ENCODE measurements around the gene PILRA. TPM values are rescaled to one million over a fixed set of nuclear protein-coding genes. Genes with fewer than 3 reads are reported as not detected.
A peak's percentile ranks its signal among the peaks of the same experiment; 100 is the strongest.
"Not testable (repeated sequence)": the region's sequence is repeated elsewhere in the genome, so short reads cannot be mapped to it uniquely, and the experiment has no call there.

PILRA gene
- total and polyA plus RNA-seq, 4 experiments from 2014 or later: 0.32 to 5.8 (median 5.7) TPM; not detected in 1

DNA sequence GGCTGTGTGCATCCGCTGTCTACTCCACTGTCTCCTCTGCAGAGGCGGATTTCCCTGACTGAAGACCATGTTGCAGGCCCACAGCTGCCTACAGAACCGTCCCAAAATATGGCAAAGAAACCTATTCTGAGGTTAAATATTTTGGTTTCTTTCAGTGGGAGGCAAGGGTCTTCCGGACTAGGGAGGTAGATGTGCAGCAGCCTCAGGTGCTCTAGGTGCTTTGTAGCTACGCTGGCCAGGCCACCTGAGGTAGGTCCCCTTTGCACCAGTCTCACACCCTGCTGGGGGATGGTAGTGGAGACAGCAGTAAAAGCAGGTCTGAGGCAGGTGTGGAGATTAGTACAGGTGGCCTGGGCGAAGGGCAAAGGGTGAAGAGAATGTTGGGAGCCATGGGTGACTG is 23.5 kb upstream of the PILRA start:
- H3K4me3 Mint-ChIP-seq: peak overlapping the region in 1 of 8 donors; percentile 20
- no peak for DNase-seq
- no peak overlapping the region for H3K27ac ChIP-seq (ENCODE audit: low read depth, low read length)
- H3K4me1 Mint-ChIP-seq: peaks cover 8 to 32% (median 17%) of the 10 kb centered on the region in 4 donors
- no peaks in the 10 kb centered on the region for H3K9me3 ChIP-seq (ENCODE audit: control insufficient read depth in 1 of 2, low read length in 2 of 2)
- H3K27ac Mint-ChIP-seq: peak overlapping the region in 3 of 7 donors; percentile 66 to 82 (median 74)
- no peaks in the 10 kb centered on the region for H3K27me3 Mint-ChIP-seq
- intact Hi-C loops (cut with micrococcal nuclease): no loop called here
- CTCF ChIA-PET (ENCODE audit: partially characterized antibody): interaction anchor here (1.6 kb wide), 1 partner anchor 14 kb away, joined by 3 read pairs; no protein-coding TSS in a partner anchor
- peaks cover 29% of the 10 kb centered on the region for H3K4me1 ChIP-seq (ENCODE audit: insufficient read depth, low read length)
- POLR2A ChIA-PET (ENCODE audit: partially characterized antibody): no interaction called here
- no peak overlapping the region for H3K4me3 ChIP-seq (ENCODE audit: low read length in 2 of 2)
- H3K36me3 Mint-ChIP-seq: peaks cover 23 to 50% of the 10 kb centered on the region in 2 donors
- H3K9me3 Mint-ChIP-seq: no peaks in the 10 kb centered on the region
- no peaks in the 10 kb centered on the region for H3K27me3 ChIP-seq (ENCODE audit: insufficient read depth, low read length)
- peaks cover 41% of the 10 kb centered on the region for H3K36me3 ChIP-seq (ENCODE audit: insufficient read depth, low read length)

DNA sequence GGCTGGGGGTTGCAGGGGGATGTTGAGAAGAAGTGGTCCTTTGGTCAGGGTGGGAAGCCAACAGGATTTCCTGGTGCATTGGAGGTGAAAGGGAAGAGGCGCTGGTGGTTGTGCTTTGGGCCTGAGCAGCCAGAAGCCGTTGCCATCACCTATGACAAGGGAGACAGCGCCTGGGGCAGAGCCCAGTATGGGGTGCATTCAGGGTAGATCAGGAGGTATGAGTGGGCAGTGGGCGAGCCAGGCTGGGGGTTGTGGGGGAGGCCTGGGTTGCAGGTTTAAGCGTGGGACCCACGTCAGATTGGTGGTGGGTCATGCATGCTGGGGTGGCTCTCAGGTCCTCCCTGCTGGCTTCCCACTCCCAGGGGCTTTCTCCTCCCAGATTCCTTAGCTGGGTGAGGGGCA is 21.6 kb upstream of the PILRA start:
- peaks cover 20% of the 10 kb centered on the region for H3K4me1 ChIP-seq (ENCODE audit: insufficient read depth, low read length)
- ChIA-PET CTCF (ENCODE audit: partially characterized antibody) (no interaction called here), POLR2A (ENCODE audit: partially characterized antibody) (no interaction called here)
- Mint-ChIP-seq H3K4me1 (peaks cover 5 to 27% (median 14%) of the 10 kb centered on the region in 4 donors), H3K4me3 (peak overlapping the region in 5 of 8 donors; percentile 15 to 63 (median 59)), H3K36me3 (peaks cover 25 to 59% of the 10 kb centered on the region in 2 donors), H3K27ac (peak overlapping the region in 4 of 7 donors; percentile 43 to 75 (median 58)), H3K27me3 (no peaks in the 10 kb centered on the region), H3K9me3 (no peaks in the 10 kb centered on the region)
- no peak overlapping the region for H3K4me3 ChIP-seq (ENCODE audit: low read length in 2 of 2)
- H3K27ac ChIP-seq (ENCODE audit: low read depth, low read length): no peak overlapping the region
- intact Hi-C loops (cut with micrococcal nuclease): no loop called here
- H3K27me3 ChIP-seq (ENCODE audit: insufficient read depth, low read length): no peaks in the 10 kb centered on the region
- H3K36me3 ChIP-seq (ENCODE audit: insufficient read depth, low read length): peaks cover 52% of the 10 kb centered on the region
- no peak for DNase-seq
- H3K9me3 ChIP-seq (ENCODE audit: control insufficient read depth in 1 of 2, low read length in 2 of 2): no peaks in the 10 kb centered on the region

DNA sequence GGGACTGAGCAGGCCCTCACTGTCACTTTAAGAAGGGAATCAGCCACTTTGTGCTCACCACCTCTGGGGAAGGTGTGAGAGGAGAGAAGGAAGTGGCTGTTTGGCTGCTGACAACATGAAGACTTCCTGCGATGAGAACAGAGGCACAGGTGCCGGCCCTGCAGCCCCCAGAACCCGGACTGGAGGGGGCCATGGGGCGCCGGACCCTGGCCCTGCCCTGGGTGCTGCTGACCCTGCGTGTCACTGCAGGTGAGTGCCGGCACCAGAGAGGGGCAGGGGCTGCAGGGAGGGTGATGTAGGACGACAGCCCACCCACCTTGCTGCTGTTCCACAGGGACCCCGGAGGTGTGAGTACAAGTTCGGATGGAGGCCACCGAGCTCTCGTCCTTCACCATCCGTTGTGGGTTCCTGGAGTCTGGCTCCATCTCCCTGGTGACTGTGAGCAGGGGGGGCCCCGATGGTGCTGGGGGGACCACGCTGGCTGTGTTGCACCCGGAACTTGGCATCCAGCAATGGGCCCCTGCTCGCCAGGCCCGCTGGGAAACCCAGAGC is 21.0 kb upstream of the PILRA start:
- Mint-ChIP-seq H3K36me3 (peaks cover 22 to 54% of the 10 kb centered on the region in 2 donors), H3K4me3 (peak overlapping the region in 6 of 8 donors; percentile 5 to 67 (median 55)), H3K4me1 (peaks cover 5 to 27% (median 14%) of the 10 kb centered on the region in 4 donors), H3K27ac (peak overlapping the region in 4 of 7 donors; percentile 29 to 79 (median 44))
- H3K27ac ChIP-seq (ENCODE audit: low read depth, low read length); intact Hi-C loops (cut with micrococcal nuclease); H3K9me3 ChIP-seq (ENCODE audit: control insufficient read depth in 1 of 2, low read length in 2 of 2); DNase-seq; H3K27me3 Mint-ChIP-seq; H3K9me3 Mint-ChIP-seq; H3K27me3 ChIP-seq (ENCODE audit: insufficient read depth, low read length); POLR2A ChIA-PET (ENCODE audit: partially characterized antibody); CTCF ChIA-PET (ENCODE audit: partially characterized antibody): not testable (repeated sequence)
- H3K36me3 ChIP-seq (ENCODE audit: insufficient read depth, low read length): peaks cover 51% of the 10 kb centered on the region
- peak overlapping the region in 1 of 2 donors; percentile 35 for H3K4me3 ChIP-seq (ENCODE audit: low read length in 2 of 2)
- peaks cover 20% of the 10 kb centered on the region for H3K4me1 ChIP-seq (ENCODE audit: insufficient read depth, low read length)

DNA sequence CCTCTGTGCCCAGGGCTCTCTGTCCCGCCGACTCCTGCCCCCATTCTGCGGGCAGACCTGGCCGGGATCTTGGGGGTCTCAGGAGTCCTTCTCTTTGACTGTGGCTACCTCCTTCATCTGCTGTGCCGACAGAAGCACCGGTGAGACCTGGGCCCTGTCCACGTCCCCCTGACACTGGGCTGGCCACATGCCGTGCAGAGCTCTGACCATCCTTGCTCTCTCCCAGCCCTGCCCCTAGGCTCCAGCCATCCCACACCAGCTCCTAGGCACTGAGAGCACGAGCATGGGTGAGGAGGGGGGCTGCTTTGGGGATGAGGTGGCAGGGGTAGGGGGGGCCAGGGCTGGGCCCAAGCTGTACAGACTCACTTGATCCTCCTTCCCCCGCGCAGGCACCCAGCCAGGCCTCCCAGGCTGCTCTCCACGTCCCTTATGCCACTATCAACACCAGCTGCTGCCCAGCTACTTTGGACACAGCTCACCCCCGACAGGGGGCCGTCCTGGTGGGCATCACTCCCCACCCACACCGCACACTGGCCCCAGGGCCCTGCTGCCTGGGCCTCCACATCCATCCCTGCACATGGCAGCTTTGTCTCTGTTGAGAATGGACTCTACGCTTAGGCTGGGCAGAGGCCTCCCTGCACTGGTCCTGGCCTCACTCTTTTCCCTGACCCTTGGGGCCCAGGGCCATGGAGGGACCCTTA is 20.2 kb upstream of the PILRA start:
- Mint-ChIP-seq H3K27me3 (no peaks in the 10 kb centered on the region), H3K4me1 (peaks cover 5 to 27% (median 14%) of the 10 kb centered on the region in 4 donors), H3K36me3 (peaks cover 20 to 50% of the 10 kb centered on the region in 2 donors), H3K27ac (peak overlapping the region in 6 of 7 donors; percentile 43 to 78 (median 74)), H3K9me3 (no peaks in the 10 kb centered on the region), H3K4me3 (peak overlapping the region; percentile 5 to 81 (median 53))
- intact Hi-C loops (cut with micrococcal nuclease): no loop called here
- no peak for DNase-seq
- no peaks in the 10 kb centered on the region for H3K27me3 ChIP-seq (ENCODE audit: insufficient read depth, low read length)
- peaks cover 20% of the 10 kb centered on the region for H3K4me1 ChIP-seq (ENCODE audit: insufficient read depth, low read length)
- H3K36me3 ChIP-seq (ENCODE audit: insufficient read depth, low read length): peaks cover 48% of the 10 kb centered on the region
- ChIA-PET POLR2A (ENCODE audit: partially characterized antibody) (no interaction called here), CTCF (ENCODE audit: partially characterized antibody) (no interaction called here)
- H3K9me3 ChIP-seq (ENCODE audit: control insufficient read depth in 1 of 2, low read length in 2 of 2): no peaks in the 10 kb centered on the region
- H3K27ac ChIP-seq (ENCODE audit: low read depth, low read length): peak overlapping the region; percentile 8
- H3K4me3 ChIP-seq (ENCODE audit: low read length in 2 of 2): no peak overlapping the region

DNA sequence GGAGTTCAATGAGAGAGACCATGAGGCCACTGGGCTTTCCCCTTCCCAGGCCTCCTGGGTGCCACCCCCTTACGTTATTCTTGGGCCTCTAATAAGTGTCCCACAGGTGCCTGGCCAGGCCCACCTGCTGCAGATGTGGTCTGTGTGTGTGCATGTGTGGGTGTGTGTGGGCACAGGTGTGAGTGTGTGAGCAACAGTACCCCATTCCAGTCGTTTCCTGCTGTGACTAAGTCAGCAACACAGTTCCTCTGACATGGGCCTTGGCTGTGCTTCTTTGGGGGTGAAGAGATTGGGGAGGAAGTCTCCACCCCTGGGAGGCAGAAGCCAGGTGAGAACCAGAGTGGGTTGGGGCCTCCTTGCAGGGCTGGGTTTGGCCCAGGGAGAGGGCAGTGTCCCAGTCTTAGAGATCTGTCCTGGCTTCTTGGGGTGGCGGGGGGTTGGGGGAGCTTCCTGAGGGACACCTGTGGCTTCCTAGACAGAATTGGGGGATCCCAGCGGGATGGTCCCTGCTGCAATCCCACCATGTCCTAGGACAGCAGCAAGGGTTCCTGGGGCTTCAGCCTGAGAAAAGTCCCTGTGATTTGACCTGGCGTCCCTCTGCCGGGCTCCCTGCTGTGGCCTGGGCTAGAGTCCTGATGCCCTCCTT is 19.5 kb upstream of the PILRA start:
- Histone ChIP-seq H3K4me1 (ENCODE audit: insufficient read depth, low read length) (peaks cover 20% of the 10 kb centered on the region), H3K36me3 (ENCODE audit: insufficient read depth, low read length) (peaks cover 54% of the 10 kb centered on the region), H3K4me3 (ENCODE audit: low read length in 2 of 2) (no peak overlapping the region), H3K9me3 (ENCODE audit: control insufficient read depth in 1 of 2, low read length in 2 of 2) (no peaks in the 10 kb centered on the region), H3K27me3 (ENCODE audit: insufficient read depth, low read length) (no peaks in the 10 kb centered on the region), H3K27ac (ENCODE audit: low read depth, low read length) (peak overlapping the region; percentile 8)
- peaks cover 5 to 27% (median 14%) of the 10 kb centered on the region in 4 donors for H3K4me1 Mint-ChIP-seq
- no peak for DNase-seq
- intact Hi-C loops (cut with micrococcal nuclease): no loop called here
- POLR2A ChIA-PET (ENCODE audit: partially characterized antibody): interaction anchor here (0.6 kb wide), 2 partner anchors 189 to 327 kb away, joined by 3 read pairs; no protein-coding TSS in a partner anchor
- no peaks in the 10 kb centered on the region for H3K27me3 Mint-ChIP-seq
- CTCF ChIA-PET (ENCODE audit: partially characterized antibody): interaction anchor here (0.7 to 1.4 kb wide), 2 partner anchors 221 to 271 kb away, joined by 3 read pairs; no protein-coding TSS in a partner anchor
- peak overlapping the region in 6 of 7 donors; percentile 22 to 78 (median 74) for H3K27ac Mint-ChIP-seq
- H3K36me3 Mint-ChIP-seq: peaks cover 22 to 52% of the 10 kb centered on the region in 2 donors
- H3K9me3 Mint-ChIP-seq: no peaks in the 10 kb centered on the region
- peak overlapping the region in 7 of 8 donors; percentile 5 to 81 (median 43) for H3K4me3 Mint-ChIP-seq

DNA sequence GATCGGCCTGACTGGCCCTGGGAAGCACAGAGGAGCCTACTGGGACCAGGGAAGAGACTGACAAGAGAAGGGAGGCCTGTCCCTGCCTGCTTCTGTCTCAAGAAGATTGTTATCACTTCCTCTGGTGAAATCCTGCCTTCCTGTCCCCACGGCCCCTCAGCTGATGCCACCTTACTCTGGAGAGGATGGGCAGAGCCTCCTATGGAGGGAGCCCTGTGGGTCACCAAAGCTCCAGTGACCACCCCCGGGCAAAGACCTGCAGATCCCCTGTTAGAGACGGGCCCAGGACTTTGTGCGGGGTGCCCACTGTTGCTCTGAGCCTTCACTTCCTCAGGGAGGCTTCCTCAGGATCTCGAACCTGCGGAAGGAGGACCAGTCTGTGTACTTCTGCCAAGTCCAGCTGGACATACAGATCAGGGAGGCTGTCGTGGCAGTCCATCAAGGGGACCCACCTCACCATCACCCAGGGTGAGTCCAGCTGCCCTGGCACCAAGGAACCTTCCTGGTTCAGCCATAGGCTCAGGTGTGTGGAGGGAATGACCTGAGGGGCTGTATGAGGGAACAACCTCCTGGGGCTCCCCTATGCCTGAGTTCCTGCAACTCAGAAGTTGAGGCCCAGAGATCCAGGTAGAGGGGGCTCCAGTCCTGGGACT is 16.7 kb upstream of the PILRA start:
- Mint-ChIP-seq H3K27me3 (no peaks in the 10 kb centered on the region), H3K9me3 (no peaks in the 10 kb centered on the region), H3K36me3 (peaks cover 29 to 51% of the 10 kb centered on the region in 2 donors), H3K4me3 (no peak overlapping the region), H3K27ac (peak overlapping the region in 2 of 7 donors; percentile 6 to 60), H3K4me1 (peaks cover 3 to 18% (median 13%) of the 10 kb centered on the region in 4 donors)
- intact Hi-C loops (cut with micrococcal nuclease): no loop called here
- Histone ChIP-seq H3K36me3 (ENCODE audit: insufficient read depth, low read length) (peaks cover 61% of the 10 kb centered on the region), H3K9me3 (ENCODE audit: control insufficient read depth in 1 of 2, low read length in 2 of 2) (no peaks in the 10 kb centered on the region), H3K27me3 (ENCODE audit: insufficient read depth, low read length) (no peaks in the 10 kb centered on the region), H3K27ac (ENCODE audit: low read depth, low read length) (no peak overlapping the region), H3K4me1 (ENCODE audit: insufficient read depth, low read length) (peaks cover 16% of the 10 kb centered on the region), H3K4me3 (ENCODE audit: low read length in 2 of 2) (no peak overlapping the region)
- POLR2A ChIA-PET (ENCODE audit: partially characterized antibody): interaction anchor here (0.6 kb wide), 1 partner anchor 34 kb away, joined by 3 read pairs; no protein-coding TSS in a partner anchor
- CTCF ChIA-PET (ENCODE audit: partially characterized antibody): no interaction called here
- DNase-seq: no peak

Data from CD4-positive, alpha-beta memory T cell (primary cell).